Effector memory CD8-positive, alpha-beta T cell (primary cell): ENCODE data around the gene MAP3K2.
A peak's percentile ranks its signal among the peaks of the same experiment; 100 is the strongest.

Experiments used
- ATAC-seq: fragments of 150-1000 bp; cut with Tn5 transposase; replicated peaks from 2 replicates; pipeline ENCODE4 v1.10.0; 2021; ENCODE audit warnings: mild to moderate bottlenecking, moderate library complexity
- DNase-seq, 3 experiments: peaks; one replicate each; pipeline ENCODE4 v3.0.0; 2021
- H3K27ac Mint-ChIP-seq, 2 donors: one replicate each; pipeline ENCODE4 v1.8.0; 2022; ENCODE audit warnings: mild to moderate bottlenecking in 2 of 2, mixed read lengths in 2 of 2, moderate library complexity in 2 of 2
- H3K27me3 Mint-ChIP-seq, 2 donors: one replicate each; pipeline ENCODE4 v1.8.0; 2022; ENCODE audit warnings: mixed read lengths in 2 of 2
- H3K36me3 Mint-ChIP-seq: one replicate; pipeline ENCODE4 v1.8.0; 2022; ENCODE audit warnings: mild to moderate bottlenecking, moderate library complexity, mixed read lengths; ENCODE audit not compliant: insufficient read depth
- H3K4me1 Mint-ChIP-seq, 2 donors: one replicate each; pipeline ENCODE4 v1.8.0; 2022; ENCODE audit warnings: low read depth in 2 of 2, mixed read lengths in 2 of 2
- H3K4me3 Mint-ChIP-seq, 2 donors: one replicate each; pipeline ENCODE4 v1.8.0; 2022; ENCODE audit warnings: mild to moderate bottlenecking in 2 of 2, mixed read lengths in 2 of 2, moderate library complexity in 2 of 2
- H3K9me3 Mint-ChIP-seq, 2 donors: one replicate each; pipeline ENCODE4 v1.8.0; 2022; ENCODE audit warnings: mixed read lengths in 2 of 2
- total RNA-seq, 9 experiments: gene quantifications; one replicate each; lab custom pipeline; 2026; lab: John Stamatoyannopoulos, UW

Gene MAP3K2
- total RNA-seq = 169 to 358 (median 212) reads per million in 9 experiments

GRCh38 chr2:127387655-127388422, at the start of gene MAP3K2:
MAP3K2 (minus strand) TSS chr2:127387975; CDS start chr2:127343129, 44,846 bp downstream.
- Mint-ChIP-seq H3K9me3 (no peaks in the 10 kb centered on the region), H3K4me3 (peak within 1 kb of the TSS; percentile 84 to 91), H3K27ac (peak within 1 kb of the TSS; percentile 99)

GRCh38 chr2:127437056-127437455, 49.3 kb upstream of the MAP3K2 start:
- H3K4me3 Mint-ChIP-seq = no peak overlapping the region
- H3K9me3 Mint-ChIP-seq = no peaks in the 10 kb centered on the region

More at GRCh38 chr2:127387655-127388422, at the start of gene MAP3K2:
- Mint-ChIP-seq H3K36me3 (peaks cover 40% of the 10 kb centered on the region), H3K4me1 (peaks cover 35 to 54% of the 10 kb centered on the region in 2 donors), H3K27me3 (no peaks in the 10 kb centered on the region)
- ATAC-seq (peak; percentile 72), DNase-seq (peak; percentile 89 to 95 (median 91))

GRCh38 chr2:127434515-127434914, 46.7 kb upstream of the MAP3K2 start:
- H3K36me3 Mint-ChIP-seq = peaks cover 4% of the 10 kb centered on the region
- no peaks in the 10 kb centered on the region for H3K9me3 Mint-ChIP-seq
- no peak overlapping the region for H3K27ac Mint-ChIP-seq
- H3K4me3 Mint-ChIP-seq = no peak overlapping the region
- DNase-seq (no peak), ATAC-seq (no peak)
- no peaks in the 10 kb centered on the region for H3K4me1 Mint-ChIP-seq
- no peaks in the 10 kb centered on the region for H3K27me3 Mint-ChIP-seq

More at GRCh38 chr2:127437056-127437455, 49.3 kb upstream of the MAP3K2 start:
- Mint-ChIP-seq H3K27ac (no peak overlapping the region), H3K4me1 (no peaks in the 10 kb centered on the region), H3K27me3 (no peaks in the 10 kb centered on the region), H3K36me3 (peaks cover 4% of the 10 kb centered on the region)
- ATAC-seq (no peak), DNase-seq (no peak)

GRCh38 chr2:127431408-127432023, 43.7 kb upstream of the MAP3K2 start:
- Mint-ChIP-seq H3K36me3 (no peaks in the 10 kb centered on the region), H3K27ac (no peak overlapping the region), H3K4me1 (no peaks in the 10 kb centered on the region), H3K27me3 (no peaks in the 10 kb centered on the region), H3K4me3 (no peak overlapping the region), H3K9me3 (no peaks in the 10 kb centered on the region)
- DNase-seq (no peak), ATAC-seq (no peak)

- no peak overlapping the region for H3K27ac Mint-ChIP-seq
- no peaks in the 10 kb centered on the region for H3K9me3 Mint-ChIP-seq
- H3K36me3 Mint-ChIP-seq = no peaks in the 10 kb centered on the region
- ATAC-seq (no peak), DNase-seq (no peak)
- no peaks in the 10 kb centered on the region for H3K4me1 Mint-ChIP-seq
- peaks cover 12 to 16% of the 10 kb centered on the region in 2 donors for H3K27me3 Mint-ChIP-seq
- no peak overlapping the region for H3K4me3 Mint-ChIP-seq
These were observed 42.2 kb upstream of the MAP3K2 start for GRCh38 chr2:127429844-127430425.

GRCh38 chr2:127429291-127429690, 41.5 kb upstream of the MAP3K2 start:
- peaks cover 12 to 21% of the 10 kb centered on the region in 2 donors for H3K27me3 Mint-ChIP-seq
- H3K4me3 Mint-ChIP-seq = no peak overlapping the region
- peaks cover under 1% of the 10 kb centered on the region for H3K36me3 Mint-ChIP-seq
- no peak overlapping the region for H3K27ac Mint-ChIP-seq
- no peak for ATAC-seq
- DNase-seq = no peak
- no peaks in the 10 kb centered on the region for H3K4me1 Mint-ChIP-seq
- no peaks in the 10 kb centered on the region for H3K9me3 Mint-ChIP-seq

- peaks cover 0 to 4% of the 10 kb centered on the region in 2 donors for H3K4me1 Mint-ChIP-seq
- DNase-seq (no peak), ATAC-seq (no peak)
- H3K27me3 Mint-ChIP-seq = peaks cover 18 to 26% of the 10 kb centered on the region in 2 donors
- no peak overlapping the region for H3K27ac Mint-ChIP-seq
- H3K9me3 Mint-ChIP-seq = no peaks in the 10 kb centered on the region
- H3K4me3 Mint-ChIP-seq = no peak overlapping the region
- H3K36me3 Mint-ChIP-seq = peaks cover 2% of the 10 kb centered on the region
These were observed 41.0 kb upstream of the MAP3K2 start for GRCh38 chr2:127428815-127429109.

- no peak for ATAC-seq
- no peaks in the 10 kb centered on the region for H3K9me3 Mint-ChIP-seq
- H3K27ac Mint-ChIP-seq = no peak overlapping the region
- H3K36me3 Mint-ChIP-seq = peaks cover 2% of the 10 kb centered on the region
- H3K4me1 Mint-ChIP-seq = peaks cover 0 to 8% of the 10 kb centered on the region in 2 donors
- DNase-seq = no peak
- no peak overlapping the region for H3K4me3 Mint-ChIP-seq
- peaks cover 22 to 32% of the 10 kb centered on the region in 2 donors for H3K27me3 Mint-ChIP-seq
These were observed 40.5 kb upstream of the MAP3K2 start for GRCh38 chr2:127428057-127428814.

- peaks cover 2% of the 10 kb centered on the region for H3K36me3 Mint-ChIP-seq
- no peak for ATAC-seq
- peaks cover 29 to 39% of the 10 kb centered on the region in 2 donors for H3K27me3 Mint-ChIP-seq
- H3K4me1 Mint-ChIP-seq = peaks cover 2 to 8% of the 10 kb centered on the region in 2 donors
- DNase-seq = no peak
- no peaks in the 10 kb centered on the region for H3K9me3 Mint-ChIP-seq
- no peak overlapping the region for H3K4me3 Mint-ChIP-seq
- H3K27ac Mint-ChIP-seq = no peak overlapping the region
These were observed 39.7 kb upstream of the MAP3K2 start for GRCh38 chr2:127427376-127428056.

GRCh38 chr2:127426501-127427354, 39.0 kb upstream of the MAP3K2 start:
- ATAC-seq (no peak), DNase-seq (no peak)
- Mint-ChIP-seq H3K27ac (no peak overlapping the region), H3K4me1 (peaks cover 6 to 8% of the 10 kb centered on the region in 2 donors), H3K4me3 (no peak overlapping the region), H3K9me3 (no peaks in the 10 kb centered on the region), H3K27me3 (peaks cover 37 to 47% of the 10 kb centered on the region in 2 donors), H3K36me3 (peaks cover 2% of the 10 kb centered on the region)

- Mint-ChIP-seq H3K4me3 (no peak overlapping the region), H3K36me3 (peaks cover 2% of the 10 kb centered on the region), H3K27me3 (peaks cover 44 to 56% of the 10 kb centered on the region in 2 donors), H3K4me1 (peaks cover 6 to 8% of the 10 kb centered on the region in 2 donors), H3K27ac (no peak overlapping the region), H3K9me3 (no peaks in the 10 kb centered on the region)
- DNase-seq (no peak), ATAC-seq (no peak)
These were observed 38.0 kb upstream of the MAP3K2 start for GRCh38 chr2:127425540-127426490.
